ENCODE measurements around the gene AIRE.
"Not testable (repeated sequence)": the region's sequence is repeated elsewhere in the genome, so short reads cannot be mapped to it uniquely, and the experiment has no call there.

Gene AIRE

DNA sequence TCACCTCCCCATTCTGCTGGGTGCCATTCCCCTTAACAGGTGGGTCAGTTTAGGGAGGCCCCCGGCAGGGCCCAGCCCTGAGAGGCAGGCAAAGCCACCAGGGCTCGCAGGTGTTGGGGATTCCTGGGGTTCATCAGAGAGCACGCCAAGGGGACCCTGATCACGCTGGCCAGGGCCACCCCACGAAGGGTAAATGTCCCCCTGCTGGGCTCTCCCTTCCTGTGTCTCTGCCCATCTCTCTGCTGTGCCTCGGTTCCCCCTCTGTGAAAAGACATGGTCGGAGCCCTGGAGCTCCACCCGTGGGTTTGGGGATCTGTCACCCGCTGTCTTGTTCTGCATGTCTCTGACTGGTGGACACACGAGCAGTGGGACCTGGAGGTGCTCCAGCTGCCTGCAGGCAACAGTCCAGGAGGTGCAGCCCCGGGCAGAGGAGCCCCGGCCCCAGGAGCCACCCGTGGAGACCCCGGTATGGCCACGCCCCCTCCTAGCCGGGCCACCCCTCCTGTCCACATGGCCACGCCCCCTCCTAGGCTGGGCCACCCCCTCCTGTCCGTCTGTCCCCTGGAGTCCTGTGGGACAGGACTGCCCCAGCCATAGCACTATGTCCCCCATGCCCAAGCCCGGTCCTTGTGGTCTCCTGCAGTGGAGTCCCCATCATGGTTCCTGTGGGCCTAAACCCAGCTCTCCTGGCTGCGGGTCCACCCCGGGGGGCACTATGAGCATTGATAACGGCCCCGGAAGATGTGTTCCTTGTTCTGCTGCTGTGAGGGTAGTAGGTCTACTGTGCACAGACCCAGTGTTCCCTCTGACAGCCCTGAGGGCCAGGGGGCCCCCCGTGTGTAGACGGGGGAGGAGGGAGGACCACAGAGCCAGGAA lies 6.5 kb downstream of the AIRE start:
- no peak for DNase-seq

DNA sequence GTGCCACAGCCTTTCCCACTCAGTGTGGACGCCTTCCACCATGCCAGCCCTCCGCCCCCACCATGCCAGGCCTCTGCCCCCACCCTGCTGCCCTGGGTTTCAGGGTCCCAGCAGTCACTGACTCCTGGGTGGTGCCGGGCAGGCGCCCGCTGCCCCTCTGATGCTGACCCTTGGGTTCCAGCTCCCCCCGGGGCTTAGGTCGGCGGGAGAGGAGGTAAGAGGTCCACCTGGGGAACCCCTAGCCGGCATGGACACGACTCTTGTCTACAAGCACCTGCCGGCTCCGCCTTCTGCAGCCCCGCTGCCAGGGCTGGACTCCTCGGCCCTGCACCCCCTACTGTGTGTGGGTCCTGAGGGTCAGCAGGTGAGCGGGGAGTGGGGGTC lies 7.1 kb downstream of the AIRE start:
- DNase-seq = no peak

DNA sequence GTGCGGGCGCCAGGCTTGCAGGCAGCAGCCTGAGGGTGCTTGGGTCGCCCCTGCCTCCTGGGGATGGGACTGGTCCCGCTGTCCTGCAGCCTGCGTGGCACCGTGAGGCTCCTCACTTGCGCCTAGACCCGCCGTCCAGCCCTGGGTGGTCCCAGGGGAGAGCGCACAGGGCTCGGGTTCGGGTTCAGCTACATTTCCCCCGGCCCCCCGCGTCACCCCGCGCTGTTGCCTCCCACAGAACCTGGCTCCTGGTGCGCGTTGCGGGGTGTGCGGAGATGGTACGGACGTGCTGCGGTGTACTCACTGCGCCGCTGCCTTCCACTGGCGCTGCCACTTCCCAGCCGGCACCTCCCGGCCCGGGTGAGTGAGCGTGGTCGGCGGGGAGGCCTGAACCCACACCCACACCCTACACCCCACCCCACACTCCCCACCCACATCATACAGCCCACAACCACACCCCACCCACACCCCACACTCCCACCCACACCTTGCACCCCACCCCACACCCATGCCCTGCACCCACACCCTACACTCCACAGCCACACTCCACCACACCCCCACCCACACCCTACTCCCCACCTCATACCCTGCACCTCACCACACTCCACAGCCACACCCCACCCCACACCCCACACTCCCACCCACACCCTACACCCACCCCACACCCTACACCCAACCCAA lies 8.0 kb downstream of the AIRE start:
- DNase-seq = no peak

DNA sequence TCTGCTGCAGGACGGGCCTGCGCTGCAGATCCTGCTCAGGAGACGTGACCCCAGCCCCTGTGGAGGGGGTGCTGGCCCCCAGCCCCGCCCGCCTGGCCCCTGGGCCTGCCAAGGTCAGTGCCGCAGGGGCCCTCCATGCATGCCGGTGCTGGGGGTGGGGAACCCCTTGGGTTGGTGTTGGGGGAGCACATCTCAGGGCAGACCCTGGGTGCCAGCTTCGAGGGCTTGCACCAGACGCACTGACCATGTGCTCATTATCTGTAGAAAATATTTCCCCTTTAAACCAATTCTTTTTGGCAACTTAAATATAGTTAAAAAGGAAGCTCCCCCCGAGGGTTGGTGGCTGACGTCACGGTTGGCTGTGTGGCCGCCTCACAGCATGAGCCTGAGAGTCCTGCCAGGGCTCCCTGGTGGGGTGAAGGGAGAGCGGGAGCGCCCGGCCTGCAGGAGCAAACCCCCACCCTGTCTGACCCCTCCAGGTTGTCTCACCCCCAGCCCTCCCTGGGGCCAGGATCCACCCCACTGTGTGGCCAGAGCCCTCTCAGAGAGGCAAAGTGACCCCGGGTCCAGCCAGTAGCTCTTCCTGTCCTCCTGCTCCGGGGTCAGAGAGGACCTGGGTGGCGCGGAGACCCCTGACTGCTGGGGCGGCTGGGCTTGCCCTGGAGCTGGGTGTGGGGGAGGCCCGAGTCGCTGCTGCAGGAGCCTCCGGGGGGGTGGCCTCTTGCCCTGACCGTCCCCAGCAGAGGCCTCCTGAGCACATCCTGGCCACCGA lies 8.9 kb downstream of the AIRE start:
- DNase-seq = no peak

DNA sequence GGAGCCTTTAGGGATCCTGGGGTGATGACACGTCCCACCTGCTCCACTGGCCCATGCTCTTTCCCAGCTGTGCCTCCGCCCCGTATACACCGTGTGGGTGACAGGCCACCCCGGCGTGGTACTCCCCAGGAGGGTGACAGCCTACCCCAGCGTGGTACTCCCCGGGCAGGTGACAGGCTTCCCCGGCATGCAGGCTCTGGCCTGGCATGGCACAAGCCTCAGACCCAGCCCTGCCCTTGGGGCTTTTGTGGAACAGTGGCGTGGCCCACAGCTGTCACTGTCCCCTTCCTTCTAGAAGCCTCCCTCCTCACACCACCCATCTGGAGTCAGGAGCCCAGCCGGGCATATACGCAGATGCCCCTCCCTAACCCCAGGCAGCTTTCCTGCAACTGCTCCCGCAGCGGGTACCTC lies 9.5 kb downstream of the AIRE start:
- DNase-seq = no peak

DNA sequence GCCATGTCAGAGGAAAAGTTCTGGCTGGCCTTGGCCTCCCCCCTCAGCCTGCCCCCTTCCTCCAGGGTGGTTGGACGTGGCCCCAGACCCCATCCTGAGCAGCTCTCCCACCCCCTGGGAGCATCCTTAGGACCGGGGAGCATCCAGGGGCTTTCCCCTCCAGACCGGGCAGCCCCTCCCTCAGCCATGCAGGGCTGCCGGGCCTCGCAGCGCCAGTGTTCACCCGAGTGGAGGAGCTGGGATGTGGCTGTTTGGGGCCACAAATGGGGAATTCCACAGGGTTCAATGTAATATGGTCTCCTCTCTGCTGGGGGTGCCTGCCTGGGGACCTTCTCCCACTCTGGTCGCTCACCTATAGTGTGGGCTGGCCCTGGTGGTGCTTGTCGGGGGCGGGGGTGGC lies 10.0 kb downstream of the AIRE start:
- no peak for DNase-seq

DNA sequence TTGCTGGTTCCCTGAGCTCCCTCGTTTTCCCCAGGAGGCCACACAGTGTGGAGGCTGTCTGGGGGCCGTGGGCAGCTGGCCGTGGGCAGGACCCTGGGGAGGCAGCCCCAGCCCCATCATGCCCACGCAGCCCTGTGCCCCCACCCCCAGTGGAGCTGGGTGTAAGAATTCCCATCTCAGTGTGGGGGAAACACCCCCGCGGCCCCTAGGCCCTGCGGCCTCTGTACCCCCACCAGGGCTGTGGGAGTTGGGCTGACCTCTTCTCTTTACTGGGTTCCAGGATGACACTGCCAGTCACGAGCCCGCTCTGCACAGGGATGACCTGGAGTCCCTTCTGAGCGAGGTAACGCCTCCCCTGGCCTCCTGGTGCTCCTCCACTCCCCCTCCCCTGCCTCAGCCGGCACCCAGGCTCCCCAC lies 10.4 kb downstream of the AIRE start:
- DNase-seq = no peak

DNA sequence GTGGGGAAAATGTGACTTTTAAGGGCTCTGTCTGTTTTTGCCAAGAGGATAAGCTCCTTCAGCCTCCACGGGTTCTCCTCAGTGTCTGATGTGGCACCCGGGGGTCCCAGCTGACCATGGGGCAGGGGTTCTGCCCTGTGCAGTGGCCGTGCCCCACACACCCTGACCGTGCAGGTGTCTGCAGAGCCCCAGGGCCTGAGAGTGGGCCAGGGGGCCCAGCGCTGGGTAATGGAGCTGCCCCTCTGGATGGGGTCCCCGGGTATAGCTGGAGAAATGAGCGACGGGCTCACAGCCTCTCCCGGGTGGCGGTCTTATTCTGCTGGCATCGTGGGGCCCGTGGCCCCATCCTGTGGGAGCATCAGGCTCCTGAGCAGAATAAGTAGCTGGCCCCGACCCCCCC lies 11.2 kb downstream of the AIRE start:
- no peak for DNase-seq

DNA sequence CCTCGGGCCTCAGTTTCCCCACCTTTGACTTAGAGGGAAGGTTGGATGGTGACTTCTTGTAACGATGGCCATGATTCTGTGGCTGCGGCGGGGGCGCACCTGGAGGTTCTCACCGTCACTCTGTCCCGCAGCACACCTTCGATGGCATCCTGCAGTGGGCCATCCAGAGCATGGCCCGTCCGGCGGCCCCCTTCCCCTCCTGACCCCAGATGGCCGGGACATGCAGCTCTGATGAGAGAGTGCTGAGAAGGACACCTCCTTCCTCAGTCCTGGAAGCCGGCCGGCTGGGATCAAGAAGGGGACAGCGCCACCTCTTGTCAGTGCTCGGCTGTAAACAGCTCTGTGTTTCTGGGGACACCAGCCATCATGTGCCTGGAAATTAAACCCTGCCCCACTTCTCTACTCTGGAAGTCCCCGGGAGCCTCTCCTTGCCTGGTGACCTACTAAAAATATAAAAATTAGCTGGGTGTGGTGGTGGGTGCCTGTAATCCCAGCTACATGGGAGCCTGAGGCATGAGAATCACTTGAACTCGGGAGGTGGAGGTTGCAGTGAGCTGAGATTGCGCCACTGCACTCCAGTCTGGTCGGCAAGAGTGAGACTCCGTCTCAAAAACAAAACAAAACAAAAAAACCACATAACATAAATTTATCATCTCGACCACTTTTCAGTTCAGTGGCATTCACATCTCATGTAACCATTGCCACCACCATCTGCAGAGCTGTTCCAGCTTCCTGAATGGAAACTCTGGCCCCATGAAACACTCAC lies 12.0 kb downstream of the AIRE start:
- no peak for DNase-seq

DNA sequence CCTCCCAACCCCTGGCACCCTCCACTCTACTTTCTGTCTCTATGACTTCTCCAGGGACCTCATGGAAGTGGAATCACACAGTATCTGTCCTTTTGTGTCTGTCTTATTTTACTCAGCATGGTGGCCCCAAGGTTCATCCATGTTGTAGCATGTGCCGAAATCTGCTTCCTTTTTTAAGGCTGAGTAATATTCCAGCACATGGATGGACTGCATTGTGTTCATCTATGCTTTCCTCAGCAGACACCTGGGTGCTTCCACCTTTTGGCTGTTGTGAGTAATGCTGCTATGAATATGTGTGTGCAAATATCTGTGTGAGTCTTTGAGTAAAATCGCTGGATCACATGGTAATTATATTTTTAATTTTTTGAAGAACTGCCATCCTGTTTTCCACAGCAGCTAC lies 12.6 kb downstream of the AIRE start:
- no peak for DNase-seq

DNA sequence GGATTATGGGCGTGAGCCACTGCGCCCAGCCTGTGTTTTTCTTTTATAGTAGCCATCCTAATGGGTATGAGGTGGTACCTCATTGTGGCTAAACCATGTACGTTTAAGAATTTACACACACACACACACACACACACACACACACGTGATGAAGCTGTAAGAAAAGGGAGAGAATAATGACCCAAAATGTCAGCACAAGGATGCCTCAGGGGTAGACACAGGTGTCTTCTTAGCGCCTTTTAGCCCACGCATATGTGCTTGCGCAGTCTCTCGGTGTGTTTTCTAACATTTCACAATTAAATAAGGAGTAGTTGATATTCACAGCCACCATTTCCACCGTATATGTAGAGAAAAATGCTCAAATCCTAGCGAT lies 13.4 kb downstream of the AIRE start:
- DNase-seq = no peak

DNA sequence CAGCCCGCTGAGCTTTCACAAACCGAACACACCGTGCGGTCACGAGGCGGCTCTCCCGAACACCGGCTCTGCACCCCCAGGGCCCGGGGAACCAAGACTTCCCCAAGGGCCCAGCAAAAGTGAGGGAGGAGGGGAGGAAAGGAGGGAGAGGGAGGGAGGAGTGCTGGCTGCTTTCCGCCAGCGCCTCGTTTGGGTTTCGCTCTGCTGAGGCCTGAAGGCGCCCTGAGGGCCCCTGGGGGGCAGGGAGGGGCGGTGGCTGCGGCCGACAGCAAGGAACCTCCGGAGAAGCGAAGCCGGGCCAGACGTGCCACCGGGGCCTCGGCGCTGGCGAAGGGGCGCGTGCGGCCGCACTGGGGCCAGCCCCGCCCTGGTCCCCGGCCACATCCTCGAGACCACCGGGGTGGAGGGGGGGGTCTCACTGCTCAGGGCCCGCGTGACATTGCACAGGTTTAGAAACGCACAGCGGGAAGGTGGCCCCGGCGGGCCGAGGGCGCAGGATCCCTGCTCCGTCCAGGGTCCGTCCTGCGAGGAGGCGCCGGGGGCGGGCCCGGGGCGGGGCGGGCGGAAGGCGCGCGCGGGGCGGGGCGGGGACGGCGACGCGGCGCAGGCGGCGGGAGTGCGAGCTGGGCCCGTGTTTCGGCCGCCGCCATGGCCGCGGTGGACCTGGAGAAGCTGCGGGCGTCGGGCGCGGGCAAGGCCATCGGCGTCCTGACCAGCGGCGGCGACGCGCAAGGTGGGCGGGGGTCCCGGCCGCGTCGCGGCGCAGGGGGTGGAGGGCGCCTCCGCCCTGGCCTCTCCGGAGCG lies 14.0 kb downstream of the AIRE start, which contains the start of gene PFKL:
PFKL (plus strand) TSS at position 596 of the 804 bp plus-strand sequence; CDS start at position 649, 53 bp downstream.
- DNase-seq = no peak

DNA sequence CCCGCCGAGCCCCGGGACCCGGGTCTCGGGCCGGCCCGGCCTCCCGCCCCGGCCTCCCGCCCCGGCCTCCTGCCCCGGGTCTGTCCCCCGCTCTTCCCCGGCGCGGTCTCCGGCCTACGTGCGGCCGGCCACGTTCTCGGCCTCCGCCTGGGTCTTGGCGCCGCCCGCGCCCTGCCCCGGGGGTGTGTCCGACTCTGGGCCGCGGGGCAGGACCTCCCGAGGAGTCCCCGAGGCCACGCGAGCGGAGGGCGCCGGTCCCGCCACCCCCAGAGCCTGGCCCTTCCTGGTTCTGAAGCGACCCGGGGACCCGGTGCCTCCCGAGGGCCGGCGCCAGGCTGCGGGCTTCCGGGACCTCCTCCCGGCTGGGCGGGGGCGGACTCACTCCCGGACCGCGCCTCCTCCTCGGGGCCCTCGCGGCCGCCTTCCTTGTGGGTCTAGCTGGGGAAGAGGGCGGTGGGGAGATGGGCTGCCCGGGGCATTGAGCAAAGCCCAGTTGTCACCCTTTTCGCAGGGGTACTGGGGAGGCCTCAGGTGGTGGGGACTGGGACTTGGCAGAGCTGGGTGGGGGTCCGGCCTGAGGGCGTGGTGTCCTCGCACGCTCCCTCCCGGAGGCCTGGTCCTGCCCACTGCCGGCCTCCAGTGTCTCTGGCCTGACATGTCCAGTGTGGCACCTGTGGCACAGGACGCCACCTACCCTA lies 14.7 kb downstream of the AIRE start:
- DNase-seq = no peak

DNA sequence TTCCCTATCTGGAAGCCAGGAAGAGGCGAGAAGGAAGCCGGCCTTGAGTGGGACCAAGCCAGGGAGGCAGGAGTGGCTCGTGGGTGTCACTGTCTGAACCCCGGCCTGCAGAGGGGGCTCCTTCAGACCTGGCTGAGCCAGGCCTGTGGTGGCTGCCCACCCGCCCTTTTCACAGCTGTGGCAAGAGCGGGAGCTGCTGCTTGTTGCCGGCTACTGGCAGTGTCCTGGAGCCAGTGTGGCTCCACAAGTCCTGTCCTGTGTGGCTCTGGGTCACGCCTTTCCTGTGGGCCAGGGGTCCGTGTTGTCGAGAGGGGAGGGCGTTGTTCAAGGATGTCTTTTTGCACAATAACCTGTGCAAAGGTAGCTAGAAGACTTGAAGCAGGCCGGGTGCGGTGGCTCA lies 15.5 kb downstream of the AIRE start:
- no peak for DNase-seq

DNA sequence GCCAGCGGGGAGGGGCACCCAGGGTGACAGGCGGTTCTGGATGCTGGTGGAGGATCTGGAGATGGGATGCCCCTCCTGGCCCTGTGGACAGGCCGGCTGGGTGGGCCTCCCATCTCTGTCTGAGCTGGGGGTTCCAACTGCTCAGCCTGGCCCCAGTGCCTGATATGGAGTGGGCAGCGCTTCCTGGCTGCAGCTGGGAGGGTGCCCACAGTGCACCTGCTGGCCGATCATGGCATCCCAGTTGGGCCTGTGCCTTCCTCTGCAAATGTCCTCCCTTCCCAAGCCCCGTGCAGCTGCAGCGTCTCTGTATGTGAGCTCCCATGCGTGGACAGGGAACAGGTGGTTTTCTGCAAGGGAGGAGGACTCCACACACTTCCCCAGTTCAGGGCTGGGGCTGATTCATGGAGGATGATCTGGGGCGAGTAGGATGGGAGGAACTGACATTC lies 16.3 kb downstream of the AIRE start:
- DNase-seq = no peak

DNA sequence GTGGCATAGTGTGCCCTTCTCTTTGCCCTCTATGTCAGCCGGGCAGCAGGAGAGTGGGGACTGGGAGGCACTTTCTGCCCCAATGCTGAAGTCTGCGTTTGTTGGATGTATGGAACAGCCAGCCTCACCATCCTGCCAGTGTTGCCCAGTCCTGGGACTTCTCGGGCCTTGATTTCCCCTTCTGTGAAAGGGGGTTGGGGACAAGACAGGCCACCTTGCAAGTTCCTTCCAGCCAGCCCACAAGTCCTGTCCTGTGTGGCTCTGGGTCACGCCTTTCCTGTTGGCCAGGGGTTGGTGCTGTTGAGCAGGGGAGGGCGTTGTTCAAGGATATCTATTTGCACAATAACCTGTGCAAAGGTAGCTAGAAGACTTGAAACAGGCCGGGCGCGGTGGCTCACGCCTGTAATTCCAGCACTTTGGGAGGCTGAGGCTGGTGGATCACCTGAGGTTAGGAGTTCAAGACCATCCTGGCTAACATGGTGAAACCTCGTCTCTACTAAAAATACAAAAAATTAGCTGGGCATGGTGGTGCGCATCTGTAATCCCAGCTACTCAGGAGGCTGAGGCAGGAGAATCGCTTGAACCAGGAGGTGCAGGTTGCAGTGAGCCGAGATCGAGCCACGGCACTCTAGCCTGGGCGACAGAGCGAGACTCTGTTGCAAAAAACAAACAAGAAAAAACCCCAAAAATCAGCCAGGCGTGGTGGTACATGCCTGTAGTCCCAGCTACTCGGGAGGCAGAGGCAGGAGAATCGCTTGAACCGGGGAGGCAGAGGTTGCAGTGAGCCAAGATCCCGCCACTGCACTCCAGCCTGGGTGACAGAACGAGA lies 17.1 kb downstream of the AIRE start:
- not testable (repeated sequence) for DNase-seq

DNA sequence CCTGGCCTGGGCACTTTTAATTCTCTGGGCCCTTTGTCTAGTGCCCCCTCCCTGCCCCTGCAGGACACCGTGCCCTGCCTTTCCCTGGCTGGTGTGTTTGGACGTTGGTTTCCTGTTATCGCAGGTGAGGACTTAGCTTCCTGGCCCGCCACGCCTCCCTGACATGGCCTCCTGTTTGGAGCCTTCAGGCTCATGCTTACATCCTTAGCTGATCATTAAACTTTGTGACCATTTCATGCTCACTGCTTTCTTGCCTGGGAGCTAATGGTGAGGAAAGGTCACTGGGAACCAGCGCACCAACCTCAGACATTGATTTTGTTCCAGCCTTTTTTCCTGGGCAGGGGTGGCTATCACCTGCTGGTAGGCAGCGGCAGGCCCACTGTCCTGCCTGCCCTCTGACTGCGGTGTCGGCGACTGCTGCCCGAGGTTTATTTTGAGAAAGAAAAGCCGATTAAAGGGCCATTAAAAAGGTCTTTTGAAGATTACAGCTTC lies 17.9 kb downstream of the AIRE start:
- no peak for DNase-seq

DNA sequence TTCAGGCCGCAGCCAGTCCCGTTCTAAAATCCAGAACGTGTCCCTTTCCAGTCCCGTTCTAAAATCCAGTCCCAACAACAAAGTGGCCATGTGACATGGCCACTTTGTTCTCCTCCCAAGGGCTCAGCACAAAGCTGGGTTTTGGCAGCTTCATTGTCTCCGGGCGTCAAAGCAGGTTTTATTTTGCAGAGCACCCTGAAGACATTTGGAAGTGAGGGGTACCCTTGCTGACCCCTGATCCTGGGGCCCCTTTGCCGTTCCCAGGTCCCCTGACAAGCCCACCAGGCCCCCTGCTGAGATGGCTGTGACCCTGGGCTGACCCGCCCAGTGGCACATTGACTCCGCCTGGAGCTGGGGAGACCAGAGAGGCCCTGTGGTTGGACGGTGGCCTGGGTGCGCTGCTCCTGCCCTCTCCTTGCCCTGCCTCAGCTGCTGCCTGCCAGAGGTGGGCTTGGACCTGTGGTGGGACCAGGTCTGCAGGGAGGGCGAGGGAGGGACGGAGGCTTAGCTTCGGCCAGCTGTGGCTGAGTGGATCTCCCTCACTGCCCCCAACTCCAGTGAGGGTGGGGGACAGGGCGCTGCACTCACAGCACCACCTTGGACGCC lies 18.4 kb downstream of the AIRE start:
- DNase-seq = no peak

DNA sequence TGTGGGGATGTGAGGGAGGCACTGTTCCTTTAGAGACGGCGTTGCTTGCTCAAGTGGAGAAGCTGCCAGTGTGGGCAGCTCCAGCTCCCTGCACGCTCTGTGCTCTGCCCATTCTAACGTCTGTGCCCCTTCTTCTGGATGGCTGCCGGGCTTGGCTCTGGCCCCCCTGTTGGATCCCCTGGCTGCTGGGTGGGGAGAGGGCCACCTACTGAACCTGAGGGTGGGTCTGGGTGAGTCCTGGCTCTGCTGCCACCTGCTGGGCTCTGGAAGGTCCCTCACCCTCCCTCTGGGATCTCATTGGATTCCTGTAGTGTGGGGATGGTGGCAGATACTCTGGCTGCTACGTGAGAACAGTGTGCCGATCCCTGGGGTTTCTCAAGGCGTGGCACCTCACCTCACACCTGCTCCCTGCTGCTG lies 19.2 kb downstream of the AIRE start:
- no peak for DNase-seq

DNA sequence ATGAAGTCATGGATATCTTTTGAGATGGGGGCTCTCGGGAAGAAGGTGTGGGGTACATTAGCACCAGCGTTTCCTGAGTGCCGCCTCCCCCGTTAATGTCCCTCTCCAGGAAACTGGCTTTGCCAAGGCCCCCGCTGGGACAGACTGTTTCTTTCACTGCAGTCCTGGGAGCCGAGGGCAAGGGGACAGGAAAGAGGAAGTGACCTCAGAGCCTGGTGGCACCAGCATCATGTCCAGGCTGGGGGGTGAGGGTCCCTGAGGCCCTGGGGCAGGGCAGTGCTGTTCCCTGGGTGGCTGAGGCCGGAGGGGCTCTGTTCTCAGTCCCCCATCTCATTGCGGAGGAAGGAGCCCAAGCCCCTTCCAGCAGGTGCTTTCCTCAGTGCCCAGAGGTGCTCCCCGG lies 20.0 kb downstream of the AIRE start:
- DNase-seq = no peak
